Suprapubic skin (tissue), 4 donors: ENCODE data around the gene CTU1.

Experiments
- CTCF ChIP-seq, 2 donors: fragments of 200-600 bp in 1 of 2; fragments of 450-650 bp in 1 of 2; sonication (generic) in 1 of 2; IDR thresholded peaks; one replicate each; pipeline ENCODE4 v1.5.1; 2016 to 2019; ENCODE audit warnings: antibody characterized with exemption in 2 of 2, mild to moderate bottlenecking in 1 of 2, moderate library complexity in 1 of 2
- EP300 ChIP-seq: sonication (generic); formaldehyde crosslinking; IDR thresholded peaks from one replicate; pipeline ENCODE4 v1.6.1; 2017; ENCODE audit warnings: antibody characterized with exemption
- POLR2A ChIP-seq, 2 donors: fragments of 450-650 bp; IDR thresholded peaks; one replicate each; pipeline ENCODE4 v1.6.1; 2017; ENCODE audit warnings: antibody characterized with exemption in 2 of 2, mild to moderate bottlenecking in 2 of 2, moderate library complexity in 2 of 2
- POLR2AphosphoS5 ChIP-seq, 3 donors: sonication (generic); formaldehyde crosslinking; IDR thresholded peaks; one replicate each; pipeline ENCODE4 v1.6.1; 2017; ENCODE audit warnings: antibody characterized with exemption in 3 of 3

- TF ChIP-seq CTCF (IDR thresholded peaks at IDR 0.05) (no peak), EP300 (no peak), POLR2A (IDR thresholded peaks at IDR 0.05) (no peak), POLR2AphosphoS5 (IDR thresholded peaks at IDR 0.05) (no peak)
Observed at GRCh38 chr19:51059715-51060114, 48.5 kb downstream of the CTU1 start.
